Measurements from ENCODE around the gene KRTAP4-9.
"Not testable (repeated sequence)": the region's sequence is repeated elsewhere in the genome, so short reads cannot be mapped to it uniquely, and the experiment has no call there.

The KRTAP4-9 gene

GRCh38 chr17:41105347-41105746 is at the start of gene KRTAP4-9:
Gene KRTAP4-9, plus strand, starts transcription at chr17:41105389. Its CDS starts 0 bp downstream, at chr17:41105389.
- DNase-seq = not testable (repeated sequence)

DNA sequence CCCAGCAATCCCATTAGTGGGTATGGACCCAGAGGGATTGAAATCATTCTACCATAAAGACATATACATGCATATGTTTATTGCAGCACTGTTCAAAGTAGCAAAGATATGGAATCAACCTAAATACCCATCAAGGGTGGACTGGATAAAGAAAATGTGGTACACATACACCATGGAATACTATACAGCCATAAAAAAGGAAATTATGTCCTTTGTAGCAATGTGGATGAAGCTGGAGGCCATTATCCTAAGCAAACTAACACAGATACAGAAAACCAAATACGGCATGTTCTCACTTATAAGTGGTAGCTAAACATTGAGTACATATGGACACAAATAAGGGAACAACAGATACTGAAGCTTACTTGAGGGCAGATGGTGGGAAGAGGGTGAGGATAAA is 47.6 kb upstream of the KRTAP4-9 start:
- DNase-seq = no peak

GRCh38 chr17:41058741-41059140 is 46.4 kb upstream of the KRTAP4-9 start:
- DNase-seq = no peak

- DNase-seq = peak; percentile 93
Observed at GRCh38 chr17:41059276-41060051, 45.7 kb upstream of the KRTAP4-9 start.

- peak; percentile 97 for DNase-seq
Observed at GRCh38 chr17:41060052-41060604, 45.1 kb upstream of the KRTAP4-9 start, which contains the start of gene KRTAP2-3. Gene KRTAP2-3, minus strand, starts transcription at chr17:41060114. Its CDS starts 64 bp downstream, at chr17:41060050.

DNA sequence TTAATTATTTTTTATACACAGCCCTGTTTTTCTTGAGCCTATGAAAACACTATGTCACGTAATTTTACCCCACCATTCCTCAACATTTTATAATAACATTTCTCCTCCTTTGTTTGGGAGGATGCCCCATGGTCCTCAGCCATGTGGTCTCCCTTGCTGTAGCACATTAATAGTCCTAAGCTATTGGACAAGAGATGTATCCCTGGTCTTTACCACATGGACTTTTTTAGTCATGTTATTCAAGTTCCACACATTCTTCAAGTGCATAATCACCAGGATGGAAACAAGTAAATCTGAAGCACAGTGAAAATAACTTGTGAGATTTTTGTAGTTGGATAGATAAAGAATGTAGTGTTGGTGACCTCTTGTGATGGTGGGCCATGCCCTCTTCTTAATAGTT is 43.2 kb upstream of the KRTAP4-9 start:
- DNase-seq = peak; percentile 98

GRCh38 chr17:41063449-41063848 is 41.7 kb upstream of the KRTAP4-9 start:
- DNase-seq = no peak

DNA sequence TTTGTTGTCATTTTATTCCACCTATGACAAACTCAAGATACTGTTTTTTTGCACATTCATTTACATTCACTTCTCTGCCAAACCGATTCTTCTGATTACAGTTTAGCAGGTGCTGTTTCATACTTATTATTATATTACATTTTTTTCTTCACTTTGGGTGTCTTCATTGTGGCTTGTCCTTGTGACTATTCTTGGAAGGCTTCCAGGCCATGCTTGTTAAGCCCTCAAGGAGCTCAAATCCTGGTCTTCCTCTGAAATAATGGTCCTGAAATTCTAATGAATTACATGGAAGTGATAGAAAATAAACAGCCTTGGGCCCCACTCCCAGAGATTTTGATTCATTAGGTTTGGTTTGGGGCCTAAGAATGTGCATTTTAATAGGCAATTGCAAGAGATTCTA is 40.9 kb upstream of the KRTAP4-9 start:
- no peak for DNase-seq

DNA sequence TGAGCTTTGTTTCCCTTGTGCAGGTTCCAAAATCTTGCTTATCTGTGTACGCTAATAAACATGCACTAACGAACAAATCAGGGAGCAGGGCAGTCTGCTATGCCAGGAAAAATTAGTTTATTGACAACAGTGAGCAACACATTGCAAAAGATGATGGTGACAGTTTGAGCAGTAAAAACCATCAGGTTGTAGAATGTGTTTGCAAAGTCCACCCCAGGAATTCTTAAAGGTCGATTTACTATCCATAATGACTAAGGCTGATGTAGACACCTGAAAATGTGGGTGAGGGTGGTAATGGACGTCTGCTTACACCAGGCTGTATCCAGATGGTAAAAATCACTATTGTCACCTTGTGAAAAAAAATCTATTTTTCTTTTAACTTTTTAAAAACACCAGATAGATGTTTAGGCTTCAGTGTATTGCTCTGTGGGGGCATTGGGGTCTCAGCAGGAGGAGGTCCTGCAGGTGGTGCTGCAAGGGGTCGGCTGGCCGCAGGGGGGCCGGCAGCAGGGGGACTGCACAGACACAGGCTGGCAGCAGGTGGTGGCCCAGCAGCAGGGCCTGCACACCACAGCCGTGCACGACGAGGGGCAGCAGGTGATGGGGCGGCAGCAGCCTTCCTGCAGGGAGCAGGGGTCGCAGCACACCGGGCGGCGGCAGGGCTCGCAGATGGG is 40.0 kb upstream of the KRTAP4-9 start:
- not testable (repeated sequence) for DNase-seq

DNA sequence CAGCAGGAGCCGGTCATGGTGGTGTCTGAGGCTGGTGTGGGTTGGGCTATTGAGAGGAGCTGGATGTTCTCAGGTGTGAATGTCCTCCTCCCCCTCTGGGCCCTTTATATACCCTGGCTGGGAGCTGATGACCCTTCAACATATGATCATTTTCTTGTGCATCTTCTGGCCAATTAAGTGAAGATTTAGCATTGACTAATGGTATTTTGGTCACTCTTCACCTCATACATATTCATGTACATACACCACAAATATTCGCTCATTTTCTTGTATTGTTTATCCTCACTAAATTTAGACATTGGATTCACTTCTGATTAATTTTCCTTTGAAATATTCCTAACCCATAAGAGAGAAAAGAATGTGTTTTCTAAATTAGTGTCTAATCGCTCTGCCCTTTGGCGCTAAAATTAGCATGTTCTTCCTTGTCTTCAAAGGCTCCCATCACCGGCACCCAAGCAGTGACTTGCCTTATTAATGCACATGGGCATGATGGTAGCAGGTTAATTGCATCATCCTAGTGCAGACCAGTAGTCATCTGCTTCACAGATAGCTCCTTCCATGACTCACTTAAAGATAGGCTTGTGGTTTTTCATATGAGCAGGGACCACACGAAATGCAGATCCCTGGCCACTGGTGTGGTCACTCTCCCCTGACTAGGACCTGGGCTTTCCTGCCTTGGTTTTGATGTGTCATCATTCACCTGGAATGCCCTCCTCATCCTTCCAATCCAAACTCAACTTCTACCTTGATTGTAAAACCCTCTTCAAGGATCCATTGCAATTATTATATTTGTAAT is 39.2 kb upstream of the KRTAP4-9 start, which contains the start of gene KRTAP2-4:
Gene KRTAP2-4 (minus strand): TSS at position 51 of the 796 bp plus-strand sequence. CDS start 34 bp downstream, at position 17.
- DNase-seq = peak; percentile 92

DNA sequence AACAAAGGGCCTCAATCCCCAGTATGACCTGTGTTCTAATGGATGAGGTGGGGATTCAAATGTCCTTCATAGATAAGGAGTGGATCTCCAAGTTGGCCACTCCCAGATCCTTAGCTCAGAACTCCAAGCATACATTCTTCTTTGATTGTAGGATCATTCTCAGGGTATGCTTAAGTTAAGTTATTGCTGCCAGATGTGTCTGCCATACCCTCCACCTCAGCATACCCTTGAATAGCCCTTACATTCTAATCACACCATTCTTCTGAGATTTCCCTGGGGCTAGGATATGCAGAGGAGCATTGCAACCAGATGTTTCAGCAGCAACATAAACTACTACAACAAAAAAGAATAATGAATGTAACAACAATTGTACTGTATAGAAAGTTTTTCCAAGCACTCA is 37.9 kb upstream of the KRTAP4-9 start:
- DNase-seq = peak; percentile 81

- DNase-seq = no peak
Observed at GRCh38 chr17:41069031-41069430, 36.2 kb upstream of the KRTAP4-9 start.

- no peak for DNase-seq
Observed at GRCh38 chr17:41071606-41072360, 33.4 kb upstream of the KRTAP4-9 start.

- no peak for DNase-seq
Observed at GRCh38 chr17:41073676-41074075, 31.5 kb upstream of the KRTAP4-9 start.

GRCh38 chr17:41076788-41077187 is 28.4 kb upstream of the KRTAP4-9 start:
- no peak for DNase-seq

DNA sequence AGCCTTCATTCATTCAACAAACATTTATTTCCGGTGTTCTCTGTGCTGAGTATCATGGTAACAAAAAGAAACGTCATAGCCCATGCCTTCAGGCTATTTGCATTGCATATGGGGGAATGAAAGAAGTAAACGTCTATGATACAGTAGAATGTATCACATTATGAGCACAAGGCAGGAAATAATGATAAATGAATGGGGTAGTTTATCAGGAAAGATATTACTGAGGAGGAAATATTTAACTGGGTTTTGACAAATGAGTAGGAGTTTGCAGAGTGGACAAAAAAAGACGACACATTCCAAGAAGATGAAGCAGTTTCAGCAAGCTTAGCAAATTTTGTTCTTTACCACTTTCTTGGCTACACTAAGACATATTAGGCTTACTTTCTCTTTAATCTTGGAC is 22.6 kb upstream of the KRTAP4-9 start:
- DNase-seq = no peak

DNA sequence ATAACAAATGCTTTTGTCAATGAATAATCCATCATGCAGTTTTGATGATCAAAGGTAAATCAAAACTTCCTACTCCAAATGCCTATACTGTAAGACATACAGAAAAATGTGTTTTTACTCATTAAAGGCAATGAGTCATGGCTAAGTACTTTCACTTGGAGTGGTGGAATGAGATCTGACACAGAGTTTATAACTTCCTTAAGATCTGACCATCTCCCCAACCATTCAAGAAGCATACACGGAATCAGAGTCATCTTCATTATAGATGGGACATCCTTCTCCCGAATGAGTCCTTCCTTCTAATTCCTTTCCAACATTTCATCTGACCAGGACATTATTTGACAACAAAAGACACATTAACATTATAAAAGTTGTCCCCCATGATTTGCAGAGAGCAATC is 21.8 kb upstream of the KRTAP4-9 start:
- peak; percentile 74 for DNase-seq

DNA sequence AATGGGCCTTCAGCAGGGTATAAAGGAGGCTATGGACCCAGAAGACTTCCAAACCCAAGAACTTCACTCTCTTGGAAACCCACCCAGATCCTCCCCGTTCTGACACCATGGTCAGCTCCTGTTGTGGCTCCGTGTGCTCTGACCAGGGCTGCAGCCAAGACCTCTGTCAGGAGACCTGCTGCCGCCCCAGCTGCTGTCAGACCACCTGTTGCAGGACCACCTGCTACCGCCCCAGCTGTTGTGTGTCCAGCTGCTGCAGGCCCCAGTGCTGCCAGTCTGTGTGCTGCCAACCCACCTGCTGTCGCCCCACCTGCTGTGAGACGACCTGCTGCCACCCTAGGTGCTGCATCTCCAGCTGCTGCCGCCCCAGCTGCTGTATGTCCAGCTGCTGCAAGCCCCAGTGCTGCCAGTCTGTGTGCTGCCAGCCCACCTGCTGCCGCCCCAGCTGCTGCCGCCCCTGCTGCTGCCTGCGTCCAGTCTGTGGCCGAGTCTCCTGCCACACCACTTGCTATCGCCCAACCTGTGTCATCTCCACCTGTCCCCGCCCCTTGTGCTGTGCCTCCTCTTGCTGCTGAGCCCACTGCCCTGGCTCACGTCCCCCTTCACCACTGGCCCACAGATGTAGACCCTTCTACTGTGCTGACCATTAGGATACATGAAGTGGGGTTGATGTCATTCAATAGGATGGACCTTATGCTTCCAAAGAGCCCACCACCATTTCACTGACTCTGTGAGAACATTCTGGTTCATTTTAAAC is 20.9 kb upstream of the KRTAP4-9 start, which contains the start of gene KRTAP4-7:
Gene KRTAP4-7 (plus strand): TSS at position 51 of the 757 bp plus-strand sequence. CDS start 57 bp downstream, at position 108.
- not testable (repeated sequence) for DNase-seq

DNA sequence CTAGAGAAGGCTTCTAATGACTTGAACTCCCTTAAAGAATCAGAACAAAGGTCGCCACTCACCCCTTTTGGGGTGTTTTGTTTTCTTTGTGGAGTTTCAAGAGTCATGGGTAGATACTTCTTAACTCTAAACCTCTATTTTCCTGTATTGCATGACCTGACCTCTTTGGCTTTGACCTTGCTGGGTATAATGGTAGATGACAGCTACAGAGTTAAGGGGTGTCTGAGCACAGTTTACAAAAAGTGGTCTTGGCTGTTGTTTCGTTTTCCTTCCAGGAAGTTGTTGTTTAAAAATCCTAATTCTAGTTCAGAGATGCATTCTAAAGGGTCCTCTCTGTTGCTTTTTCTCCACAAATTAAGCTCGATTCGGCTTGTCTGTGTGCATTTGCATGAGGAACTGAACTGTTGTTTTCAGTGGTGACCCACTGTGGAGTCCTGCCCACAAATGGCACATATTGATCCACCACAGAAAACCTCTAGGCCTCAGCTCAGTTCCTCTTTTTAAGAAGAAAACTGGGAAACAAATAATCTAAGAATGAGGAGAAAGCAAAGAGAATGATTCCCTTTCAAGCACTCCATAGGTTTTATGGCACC is 16.3 kb upstream of the KRTAP4-9 start:
- not testable (repeated sequence) for DNase-seq

GRCh38 chr17:41096055-41096454 is 9.1 kb upstream of the KRTAP4-9 start:
- no peak for DNase-seq

- DNase-seq = no peak
Observed at GRCh38 chr17:41098042-41098441, 7.1 kb upstream of the KRTAP4-9 start, which contains the start of gene KRTAP4-8. Gene KRTAP4-8, minus strand, starts transcription at chr17:41098142. Its CDS starts 58 bp downstream, at chr17:41098084.
